ENCODE measurements around the gene CORO1C.

CORO1C gene

DNA sequence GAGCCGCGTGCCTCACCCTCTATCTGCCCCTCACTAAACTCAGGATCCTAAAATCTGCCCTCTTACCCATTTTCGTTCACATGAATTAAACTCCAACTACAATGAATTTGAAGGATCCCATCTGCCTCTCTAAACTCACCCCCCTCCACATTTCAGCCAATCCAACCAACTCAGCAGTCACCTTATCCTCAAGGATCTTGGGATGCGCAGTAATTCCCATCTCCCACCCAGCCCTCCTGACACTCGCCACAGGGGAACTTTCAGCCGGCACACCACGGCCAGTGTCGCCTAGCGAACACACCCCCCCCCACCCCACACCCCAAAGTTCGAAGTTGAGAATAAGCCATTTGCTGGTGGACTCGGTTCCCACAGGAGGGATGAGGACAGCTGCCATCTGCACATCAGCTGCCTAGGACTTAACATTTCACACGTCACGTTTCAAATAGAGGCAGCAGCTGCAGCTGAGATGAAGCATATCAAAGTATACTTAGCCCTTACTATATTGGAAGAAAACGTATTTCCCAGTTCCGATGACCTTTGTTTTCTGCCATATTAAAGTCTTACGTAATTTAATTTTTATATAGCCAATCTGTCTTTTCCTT lies 88.9 kb downstream of the CORO1C start:
- in situ Hi-C loops (cut with HindIII; ENCODE audit: low sequenced_read_pairs), result no loop called here
- TF ChIP-seq CTCF (IDR thresholded peaks at IDR 0.05; ENCODE audit: low read depth, low read length, missing control alignments), result no peak
- no peak overlapping the region for H3K4me3 ChIP-seq (ENCODE audit: low read depth, low read length)
- no peak for DNase-seq (ENCODE audit: low read depth)

GRCh38 chr12:108641446-108642268 lies 89.7 kb downstream of the CORO1C start:
- in situ Hi-C loops (cut with HindIII; ENCODE audit: low sequenced_read_pairs), result no loop called here
- H3K4me3 ChIP-seq (ENCODE audit: low read depth, low read length), result no peak overlapping the region
- TF ChIP-seq CTCF (IDR thresholded peaks at IDR 0.05; ENCODE audit: low read depth, low read length, missing control alignments), result no peak
- DNase-seq (ENCODE audit: low read depth), result no peak

DNA sequence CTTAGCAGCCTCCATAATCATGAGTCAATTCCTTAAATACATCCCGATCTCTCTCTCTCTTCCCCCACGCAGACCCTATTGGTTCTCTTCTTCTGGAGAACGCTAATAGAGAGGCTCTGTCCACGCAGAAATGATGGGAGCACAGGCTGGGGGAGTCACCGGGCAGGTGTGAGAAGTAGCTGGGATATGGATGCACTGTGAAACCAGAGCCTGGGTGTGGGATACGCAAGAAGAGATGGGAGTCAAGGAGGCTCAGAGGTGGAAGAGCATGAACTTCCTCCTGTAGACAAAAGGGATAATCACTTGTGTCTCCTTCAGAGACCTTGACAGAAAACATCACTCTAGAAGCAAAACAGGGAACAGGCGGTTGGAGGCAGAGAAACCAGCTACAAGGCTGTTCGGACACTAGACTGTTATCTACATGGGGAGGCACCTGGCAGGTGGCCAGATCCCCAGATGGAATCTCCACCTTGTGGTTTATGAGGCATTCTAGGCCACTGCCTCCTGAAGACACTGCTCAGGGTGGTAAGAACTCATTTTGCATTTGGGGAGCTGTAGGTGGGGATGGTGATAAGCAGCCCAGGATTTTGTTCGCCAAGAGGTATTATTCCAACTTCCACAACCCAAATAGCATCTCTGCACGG lies 90.4 kb downstream of the CORO1C start:
- DNase-seq (ENCODE audit: low read depth), result no peak
- in situ Hi-C loops (cut with HindIII; ENCODE audit: low sequenced_read_pairs), result no loop called here
- no peak for TF ChIP-seq CTCF (IDR thresholded peaks at IDR 0.05; ENCODE audit: low read depth, low read length, missing control alignments)

DNA sequence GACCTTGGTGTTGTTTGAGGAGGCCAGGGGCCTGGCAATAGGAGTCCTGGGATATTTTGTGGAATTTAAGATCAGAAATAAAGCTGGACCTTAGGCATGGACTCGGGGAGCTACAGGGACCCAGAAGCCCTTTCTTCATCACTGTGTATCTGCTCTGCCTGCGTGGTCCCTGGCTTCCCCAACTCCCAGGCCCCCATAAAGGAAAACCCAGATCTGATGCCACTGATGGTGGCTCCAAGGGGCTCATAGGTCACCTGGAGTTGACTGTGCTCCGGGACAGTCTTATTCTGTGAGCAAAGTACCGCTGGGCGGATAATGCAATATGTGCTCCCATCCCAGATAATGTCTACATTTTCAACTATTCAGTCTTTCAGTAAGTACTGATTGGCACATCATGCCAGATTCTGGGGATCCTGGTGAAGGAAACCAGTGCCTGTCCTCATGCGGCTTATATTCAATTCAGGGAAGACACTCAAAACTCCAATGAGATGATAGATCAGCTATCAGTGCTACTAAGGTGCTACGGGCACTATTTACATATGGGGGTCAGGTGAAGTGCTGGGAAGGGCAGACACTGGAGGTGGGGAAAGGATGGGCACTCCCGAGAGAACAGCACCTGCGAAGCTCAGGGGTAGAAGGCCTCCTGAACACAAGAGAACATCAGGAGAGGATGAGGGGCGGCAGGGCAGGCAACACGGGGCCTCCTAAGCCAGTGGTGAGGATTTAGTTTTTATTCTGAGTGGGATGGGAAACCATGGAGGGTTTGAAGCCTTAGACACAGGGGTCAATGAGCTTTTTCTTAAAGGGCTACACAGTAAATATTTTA lies 92.1 kb downstream of the CORO1C start:
- TF ChIP-seq CTCF (IDR thresholded peaks at IDR 0.05; ENCODE audit: low read depth, low read length, missing control alignments), result no peak
- no peak overlapping the region for H3K4me3 ChIP-seq (ENCODE audit: low read depth, low read length)
- in situ Hi-C loops (cut with HindIII; ENCODE audit: low sequenced_read_pairs), result no loop called here
- DNase-seq (ENCODE audit: low read depth), result no peak

More for the DNA sequence above, 90.4 kb downstream of the CORO1C start:
- no peak overlapping the region for H3K4me3 ChIP-seq (ENCODE audit: low read depth, low read length)

GRCh38 chr12:108638141-108638827 lies 93.0 kb downstream of the CORO1C start:
- no peak for TF ChIP-seq CTCF (IDR thresholded peaks at IDR 0.05; ENCODE audit: low read depth, low read length, missing control alignments)
- in situ Hi-C loops (cut with HindIII; ENCODE audit: low sequenced_read_pairs), result no loop called here
- H3K4me3 ChIP-seq (ENCODE audit: low read depth, low read length), result no peak overlapping the region
- DNase-seq (ENCODE audit: low read depth), result no peak
